ENCODE results near the gene AFF3.

- TF ChIP-seq EZH2 (IDR thresholded peaks at IDR 0.05; ENCODE audit: low read length) = no peak
- TF ChIP-seq CTCF (optimal IDR thresholded peaks at IDR 0.05 in 1 of 3, IDR thresholded peaks at IDR 0.05 in 1 of 3, conservative IDR thresholded peaks at IDR 0.05 in 1 of 3; ENCODE audit: extremely low read depth in 1 of 3, insufficient read depth in 2 of 3, low read length in 3 of 3) = no peak
Observed at GRCh38 chr2:99593692-99594427, 548.5 kb downstream of the AFF3 start.

All from keratinocyte (primary cell).